GM21528 (cell line): ENCODE results near the gene B4GALT4.
"Not testable (repeated sequence)": the region's sequence is repeated elsewhere in the genome, so short reads cannot be mapped to it uniquely, and the experiment has no call there.

ENCODE experiments used
- ATAC-seq: cut with Tn5 transposase; IDR thresholded peaks from one replicate; pipeline ENCODE4 v1.9.1; 2021; ENCODE audit warnings: mild to moderate bottlenecking, moderate library complexity; ENCODE audit not compliant: unreplicated experiment, low FRiP score

B4GALT4 gene

DNA sequence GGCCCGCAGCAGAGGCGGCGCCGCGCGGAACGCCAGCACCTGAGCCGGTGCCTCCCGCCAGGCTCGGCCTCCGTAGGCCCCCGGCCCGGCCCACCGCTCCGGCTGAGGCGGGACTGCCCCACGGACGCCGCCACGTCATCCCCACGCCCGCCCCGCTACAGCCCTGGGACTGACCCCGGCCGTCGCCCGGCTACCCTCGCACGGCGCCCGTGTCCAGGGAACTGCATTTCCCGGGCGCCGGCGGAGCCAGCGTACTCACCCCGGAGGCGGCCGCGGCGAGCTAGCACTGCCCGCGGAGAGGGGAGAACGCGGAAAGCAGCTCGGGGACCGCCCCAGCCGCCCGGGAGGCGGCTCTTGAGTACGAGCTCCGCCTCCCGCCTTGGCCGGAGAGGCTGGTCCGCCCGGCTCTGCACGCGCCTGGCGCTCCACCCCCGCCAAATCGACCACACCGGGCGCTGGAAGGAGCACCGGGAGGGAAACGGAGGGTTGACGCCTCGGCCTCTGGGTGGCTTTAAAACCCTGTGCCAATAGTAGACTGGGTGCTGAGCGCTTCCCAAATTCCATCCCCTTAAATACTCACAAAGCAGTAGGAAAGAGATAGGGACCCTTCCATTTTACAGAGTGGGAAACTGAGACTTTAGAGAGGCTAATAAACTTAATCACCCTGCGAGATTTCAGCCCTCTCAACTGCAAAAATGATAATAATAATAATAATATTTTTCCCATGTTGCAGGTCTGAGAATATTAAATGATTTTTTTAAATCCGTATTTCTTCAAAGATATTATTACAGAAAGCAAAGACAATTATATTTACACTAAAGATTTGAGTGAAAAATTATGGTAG, at the start of gene B4GALT4:
TSS of gene B4GALT4 (minus strand) at position 288 of the 844 bp plus-strand sequence. CDS start 10,779 bp downstream, outside the sequence.
- peak; percentile 90 for ATAC-seq

GRCh38 chr3:119289404-119289770, 48.7 kb upstream of the B4GALT4 start:
- no peak for ATAC-seq

DNA sequence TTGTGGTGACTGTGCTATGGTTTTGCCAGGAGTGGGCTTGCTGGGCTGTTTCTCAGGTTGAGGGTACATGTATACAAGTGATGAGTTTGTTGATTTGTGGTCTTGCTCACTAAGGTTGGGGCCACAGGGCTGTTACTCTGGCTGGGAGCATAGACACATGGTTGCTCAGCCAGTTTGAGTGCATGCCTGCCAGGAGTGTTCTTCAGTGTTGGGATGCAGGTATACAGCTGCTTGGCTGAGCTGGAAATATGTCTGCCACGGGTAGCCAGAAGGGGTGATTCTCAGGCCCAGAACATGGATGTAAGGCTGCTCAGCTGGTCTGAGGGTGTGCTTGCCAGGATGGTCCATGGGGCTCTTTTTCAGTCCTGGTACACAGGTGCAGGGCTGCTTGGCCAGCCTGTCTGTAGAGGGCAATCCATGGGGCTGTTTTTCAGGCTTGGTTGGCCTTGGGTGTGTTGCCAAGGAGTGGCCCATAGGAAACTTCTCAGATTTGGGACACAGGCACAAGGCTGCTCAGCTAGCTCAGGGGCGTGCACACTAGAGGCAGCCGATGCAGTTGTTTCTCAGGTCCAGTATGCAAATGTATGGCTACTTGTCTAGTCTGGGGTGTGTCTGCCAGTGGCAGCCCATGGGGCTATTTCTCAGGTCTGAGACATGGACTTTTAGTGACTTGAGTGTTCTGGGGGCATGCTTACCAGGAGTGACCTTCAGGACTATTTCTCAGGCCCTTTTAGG, 48.2 kb upstream of the B4GALT4 start:
- no peak for ATAC-seq

- ATAC-seq, result no peak
Observed at GRCh38 chr3:119279584-119280243, 39.0 kb upstream of the B4GALT4 start.

DNA sequence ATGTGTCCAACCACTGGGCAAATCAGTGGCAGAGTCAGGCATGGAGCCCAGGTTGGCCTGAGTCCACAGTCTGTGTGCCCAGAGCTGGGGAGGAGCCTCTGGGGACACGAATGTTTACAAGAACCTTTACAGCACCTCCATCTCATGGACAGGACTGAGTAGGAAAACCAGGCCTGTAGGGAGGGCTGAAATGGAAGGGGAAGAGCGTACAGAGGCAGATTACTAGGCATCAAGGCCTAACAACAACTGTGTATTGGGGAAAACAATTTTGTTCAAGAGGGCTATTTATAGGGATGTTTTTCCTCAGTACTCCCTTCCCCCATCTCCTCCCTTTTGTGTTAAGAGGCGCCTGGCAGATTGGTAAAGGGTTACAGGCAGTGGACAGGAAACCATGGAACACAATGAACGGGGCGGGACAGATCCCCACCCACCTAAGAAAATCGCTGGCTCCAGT, 38.5 kb upstream of the B4GALT4 start:
- no peak for ATAC-seq

DNA sequence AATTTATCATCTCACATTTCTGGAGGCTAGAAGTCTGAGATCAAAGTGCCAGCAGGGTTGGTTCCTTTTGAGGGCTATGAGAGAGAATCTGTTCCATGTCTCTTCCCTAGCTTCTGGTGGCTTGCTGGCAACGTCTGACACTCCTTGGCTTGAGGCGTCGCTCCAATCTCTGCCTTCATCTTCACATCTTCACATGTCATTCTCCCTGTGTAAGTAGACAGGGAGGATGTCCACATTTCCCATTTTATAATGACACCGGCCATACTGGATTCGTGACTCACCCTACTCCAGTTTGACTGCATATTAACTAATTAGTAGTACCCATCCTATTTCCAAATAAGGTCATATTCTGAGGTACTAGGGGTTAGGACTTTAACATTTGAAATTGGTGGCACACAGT, 36.0 kb upstream of the B4GALT4 start:
- no peak for ATAC-seq

DNA sequence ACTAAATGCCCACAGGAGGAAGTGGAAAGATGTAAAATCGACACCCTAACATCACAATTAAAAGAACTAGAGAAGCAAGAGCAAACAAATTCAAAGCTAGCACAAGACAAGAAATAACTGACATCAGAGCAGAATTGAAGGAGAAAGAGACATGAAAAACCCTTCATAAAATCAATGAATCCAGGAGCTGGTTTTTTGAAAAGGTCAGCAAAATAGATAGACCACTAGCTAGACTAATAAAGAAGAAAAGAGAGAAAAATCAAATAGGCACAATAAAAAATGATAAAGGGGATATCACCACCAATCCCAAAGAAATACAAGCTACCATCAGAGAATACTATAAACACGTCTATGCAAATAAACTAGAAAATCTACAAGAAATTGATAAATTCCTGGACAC, 29.5 kb upstream of the B4GALT4 start:
- not testable (repeated sequence) for ATAC-seq

- no peak for ATAC-seq
Observed at GRCh38 chr3:119261055-119261454, 20.4 kb upstream of the B4GALT4 start.

DNA sequence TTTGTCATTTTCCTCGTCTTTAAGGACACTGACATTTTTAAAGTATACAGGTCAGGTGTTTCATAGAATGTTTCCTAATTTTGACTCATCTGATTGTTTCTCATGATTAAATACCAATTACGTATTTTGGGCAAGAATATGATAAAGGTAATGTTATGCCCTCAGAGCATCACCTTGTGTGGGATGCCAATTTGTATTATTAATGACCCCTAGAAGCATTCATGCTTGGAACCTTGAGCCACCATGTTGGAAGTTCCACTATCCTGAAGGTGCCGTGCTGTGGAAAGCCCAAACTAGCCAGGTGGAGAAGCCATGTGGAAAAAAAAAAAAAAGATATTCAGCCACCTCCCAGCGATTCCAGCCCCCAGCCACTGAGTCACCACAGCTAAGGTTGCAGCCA, 19.1 kb upstream of the B4GALT4 start:
- no peak for ATAC-seq

- peak; percentile 92 for ATAC-seq
Observed at GRCh38 chr3:119258915-119259314, 18.2 kb upstream of the B4GALT4 start.

DNA sequence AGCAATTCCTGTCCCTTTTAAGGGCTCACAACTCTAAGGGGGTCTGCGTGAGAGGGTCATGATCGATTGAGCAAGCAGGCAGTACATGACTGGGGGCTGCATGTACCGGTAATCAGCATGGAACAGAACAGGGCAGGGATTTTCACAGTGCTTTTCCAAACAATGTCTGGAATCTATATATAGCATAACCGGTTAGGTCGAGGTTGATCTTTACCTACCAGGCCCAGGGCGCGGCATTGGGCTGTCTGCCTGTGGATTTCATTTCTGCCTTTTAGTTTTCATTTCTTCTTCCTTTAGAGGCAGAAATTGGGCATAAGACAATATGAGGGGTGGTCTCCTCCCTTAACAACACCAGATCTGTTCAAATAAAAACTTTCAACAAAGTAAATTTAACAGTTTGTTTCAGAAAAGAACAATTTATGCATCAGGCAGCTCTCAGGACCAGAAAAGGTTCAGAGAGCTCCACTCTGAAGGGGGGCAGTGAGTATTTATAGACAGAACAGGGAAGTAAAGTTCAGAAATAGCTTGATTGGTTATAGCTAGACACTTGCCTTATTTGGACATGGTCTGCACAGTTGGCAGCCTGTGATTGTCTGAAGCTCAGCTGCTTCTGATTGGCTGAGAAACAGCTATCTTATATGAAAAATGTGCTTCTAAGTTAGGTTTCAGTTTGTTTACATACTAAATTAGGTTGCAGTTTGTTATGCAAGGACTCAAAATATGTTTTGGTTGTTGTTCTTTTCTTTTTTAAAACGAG, 17.2 kb upstream of the B4GALT4 start:
- ATAC-seq, result peak; percentile 68

GRCh38 chr3:119257111-119257510, 16.4 kb upstream of the B4GALT4 start:
- ATAC-seq, result no peak

DNA sequence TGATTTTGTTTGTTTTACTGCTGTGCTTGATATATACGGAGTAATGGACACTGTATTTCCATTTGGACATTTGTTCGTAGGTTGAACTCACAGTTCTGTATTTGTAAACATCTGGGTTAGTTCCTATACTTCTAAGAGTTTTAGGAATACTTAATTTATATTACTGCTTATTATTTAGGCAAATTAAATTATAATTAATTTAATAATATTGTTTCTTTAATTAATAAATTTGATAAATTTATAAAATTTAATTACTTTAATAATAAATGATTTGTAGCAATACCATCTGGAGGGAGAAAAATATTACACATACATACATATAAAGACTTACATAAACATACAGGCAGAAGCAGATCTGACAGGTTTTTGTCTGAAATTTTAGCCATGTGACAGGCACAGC, 14.5 kb upstream of the B4GALT4 start:
- ATAC-seq, result no peak

- no peak for ATAC-seq
Observed at GRCh38 chr3:119245778-119246177, 5.1 kb upstream of the B4GALT4 start.

DNA sequence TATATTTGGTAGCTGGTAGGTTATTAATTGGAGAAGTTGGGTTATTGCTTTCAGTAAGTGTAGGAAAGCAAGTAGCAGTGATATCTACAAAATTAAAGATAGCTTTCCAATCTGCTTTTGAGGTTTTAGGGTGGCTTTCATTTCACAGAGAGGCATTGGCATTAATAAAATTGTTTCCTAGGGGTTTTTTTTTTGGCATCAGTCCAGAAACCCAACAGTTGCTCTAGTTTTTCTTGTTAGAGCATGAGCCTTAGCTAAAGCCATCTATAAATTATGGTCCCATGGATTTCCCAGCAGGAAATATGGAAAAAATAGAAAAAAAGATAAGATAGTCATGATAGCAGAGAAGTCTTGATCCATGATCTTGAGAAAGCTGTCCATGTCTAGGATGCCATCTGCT, 3.0 kb upstream of the B4GALT4 start:
- ATAC-seq, result no peak

GRCh38 chr3:119243058-119243529, 2.4 kb upstream of the B4GALT4 start:
- ATAC-seq, result not testable (repeated sequence)

- ATAC-seq, result not testable (repeated sequence)
Observed at GRCh38 chr3:119242387-119243057, 1.8 kb upstream of the B4GALT4 start.

- peak; percentile 25 for ATAC-seq
Observed at GRCh38 chr3:119240101-119240590, 532 bp downstream of the B4GALT4 start.

DNA sequence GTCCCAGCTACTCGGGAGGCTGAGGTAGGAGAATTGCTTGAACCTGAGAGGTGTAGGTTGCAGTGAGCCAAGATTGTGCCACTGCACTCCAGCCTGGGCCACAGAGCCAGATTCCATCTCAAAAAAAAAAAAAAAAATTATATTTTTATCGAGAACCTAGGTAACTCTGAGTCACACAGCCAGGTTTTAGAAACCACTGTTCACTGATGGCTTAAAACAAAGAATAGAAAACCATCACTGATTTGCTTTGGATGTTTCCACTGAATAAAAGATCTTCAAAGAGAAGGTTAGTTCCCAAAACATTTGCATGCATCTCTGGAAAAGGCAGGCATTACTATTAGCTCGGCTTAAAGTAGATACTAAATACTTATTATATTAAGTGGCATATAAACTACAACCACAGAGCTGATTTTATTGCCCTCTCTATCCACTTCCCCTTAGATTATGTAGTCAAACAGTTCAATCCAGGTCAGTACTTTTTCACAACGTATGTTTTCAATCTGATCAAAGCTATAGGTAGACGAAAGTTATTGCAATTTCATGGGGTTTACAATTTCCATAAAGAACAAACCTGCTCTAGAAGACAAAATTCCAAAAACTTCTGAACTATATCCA, 1.4 kb downstream of the B4GALT4 start:
- ATAC-seq, result no peak
